HepG2 (cell line): ENCODE results near the gene ZBTB25. TPM values are rescaled to one million over a fixed set of nuclear protein-coding genes. Genes with fewer than 3 reads are reported as not detected.
A peak's percentile ranks its signal among the peaks of the same experiment; 100 is the strongest.

Experiments used
- AFF4 ChIP-seq: sonication (generic); formaldehyde crosslinking; IDR thresholded peaks from 2 replicates; pipeline ENCODE4 v1.4.0; 2020; ENCODE audit warnings: missing genetic modification reagents
- AGO1 ChIP-seq: fragments of 200-400 bp; formaldehyde crosslinking; IDR thresholded peaks from 2 replicates; pipeline ENCODE4 v1.6.1; 2017; ENCODE audit warnings: mild to moderate bottlenecking, low read depth, low read length, moderate library complexity; ENCODE audit not compliant: poor library complexity, severe bottlenecking
- EED ChIP-seq: sonication (generic); formaldehyde crosslinking; IDR thresholded peaks from 2 replicates; pipeline ENCODE4 v1.5.0; 2020; ENCODE audit warnings: mild to moderate bottlenecking, missing genetic modification reagents
- ELF4 ChIP-seq: sonication (generic); formaldehyde crosslinking; IDR thresholded peaks from 2 replicates; pipeline ENCODE4 v1.5.0; 2020; ENCODE audit warnings: missing genetic modification reagents, mild to moderate bottlenecking, moderate library complexity, borderline replicate concordance
- KMT2B ChIP-seq: IDR thresholded peaks from 2 replicates; pipeline ENCODE4 v1.6.1; 2016; ENCODE audit warnings: missing genetic modification reagents, missing compliant biosample characterization
- NONO ChIP-seq, 2 experiments: fragments of 450-650 bp in 1 of 2; sonication (generic) in 1 of 2; formaldehyde crosslinking in 1 of 2; IDR thresholded peaks in 1 of 2; conservative IDR thresholded peaks in 1 of 2; 2 replicates each; pipeline versions ENCODE4 v1.6.1 to v1.8.0; 2017 to 2022; ENCODE audit warnings: mild to moderate bottlenecking in 1 of 2, missing genetic modification reagents in 1 of 2, moderate library complexity in 1 of 2
- POLR2A ChIP-seq, 2 experiments: IDR thresholded peaks; 2 replicates each; pipeline ENCODE4 v1.6.1; 2011; ENCODE audit warnings: low read depth in 2 of 2, low read length in 2 of 2, mild to moderate bottlenecking in 1 of 2, moderate library complexity in 1 of 2; ENCODE audit not compliant: insufficient read depth in 1 of 2
- POLR2AphosphoS5 ChIP-seq: IDR thresholded peaks from 2 replicates; pipeline ENCODE4 v1.6.1; 2012; ENCODE audit warnings: low read depth, low read length
- RBM39 ChIP-seq: fragments of 200-400 bp; formaldehyde crosslinking; IDR thresholded peaks from one replicate; pipeline ENCODE4 v1.6.1; 2018; ENCODE audit warnings: antibody characterized with exemption, mild to moderate bottlenecking, low read depth, low read length; ENCODE audit not compliant: poor library complexity, severe bottlenecking
- SIN3A ChIP-seq: IDR thresholded peaks from 2 replicates; pipeline ENCODE4 v1.6.1; 2011; ENCODE audit warnings: low read depth, mild to moderate bottlenecking, control low read depth, low read length, borderline replicate concordance
- SUZ12 ChIP-seq: fragments of 150-350 bp; IDR thresholded peaks from 2 replicates; pipeline ENCODE4 v1.6.1; 2014; ENCODE audit warnings: low read depth, low read length
- YY1 ChIP-seq: IDR thresholded peaks from 2 replicates; pipeline ENCODE4 v1.6.1; 2011; ENCODE audit warnings: low read length, low read depth, moderate library complexity, mild to moderate bottlenecking; ENCODE audit not compliant: insufficient read depth, insufficient replicate concordance
- ZFP41 ChIP-seq: sonication (generic); formaldehyde crosslinking; IDR thresholded peaks from 2 replicates; pipeline ENCODE4 v1.4.0; 2020; ENCODE audit warnings: mild to moderate bottlenecking, missing genetic modification reagents, borderline replicate concordance
- ZHX1 ChIP-seq: sonication (generic); formaldehyde crosslinking; IDR thresholded peaks from 2 replicates; pipeline ENCODE4 v1.8.1; 2022; ENCODE audit warnings: low read depth, mild to moderate bottlenecking, missing genetic modification reagents
- ZNF280B ChIP-seq: sonication (generic); formaldehyde crosslinking; IDR thresholded peaks from 2 replicates; pipeline ENCODE4 v1.5.0; 2020; ENCODE audit warnings: missing genetic modification reagents, mild to moderate bottlenecking, borderline replicate concordance
- ZNF501 ChIP-seq: sonication (generic); formaldehyde crosslinking; IDR thresholded peaks from 2 replicates; pipeline ENCODE4 v1.5.1; 2020; ENCODE audit warnings: mild to moderate bottlenecking, moderate library complexity, missing genetic modification reagents
- ZNF720 ChIP-seq: sonication (generic); formaldehyde crosslinking; IDR thresholded peaks from 2 replicates; pipeline ENCODE4 v1.4.0; 2020; ENCODE audit warnings: missing genetic modification reagents
- ZNF770 ChIP-seq: sonication (generic); formaldehyde crosslinking; IDR thresholded peaks from 2 replicates; pipeline ENCODE4 v1.5.0; 2020; ENCODE audit warnings: mild to moderate bottlenecking, missing genetic modification reagents
- polyA plus RNA-seq, 8 experiments: library from polyadenylated mRNA; depleted of rRNA in 3 of 8; stranded (reverse) in 7 of 8; unstranded in 1 of 8; fragments of >200 nt; fragmentation: Illumina TruSeq in 4 of 8; extraction: Trizol in 4 of 8; gene quantifications; 2 replicates each; pipeline versions ENCODE4 v1.2.1 to v1.2.3, GENCODE V29; 2011 to 2016; ENCODE audit warnings: low read depth in 4 of 8, missing spikeins in 1 of 8, mixed read lengths in 1 of 8; ENCODE audit not compliant: insufficient read depth in 1 of 8
- total RNA-seq, 5 experiments: library from RNA; depleted of rRNA; stranded (reverse); fragments of >200 nt; fragmentation: Illumina TruSeq; extraction: Trizol; gene quantifications; 2 replicates each; pipeline ENCODE4 v1.2.3, GENCODE V29; 2016; ENCODE audit warnings: low read depth in 1 of 5

ZBTB25 gene
- total and polyA plus RNA-seq, 2 of the 13 experiments (the other 11 are each of a cell fraction or from before 2014, with no cell fraction given), result 3.5 to 7.6 TPM

GRCh38 chr14:64504310-64504896, 765 bp upstream of the ZBTB25 start, which contains the start of gene ZBTB1 (continued):
- TF ChIP-seq AFF4 (CRISPR knock-in tag) (peak; percentile 8; the same call in 1 of the 2 replicates), ELF4 (CRISPR knock-in tag) (no peak), ZHX1 (CRISPR knock-in tag) (no peak), ZNF720 (no peak), AGO1 (no peak), ZFP41 (CRISPR knock-in tag) (no peak; the same call in 1 of the 2 replicates), SUZ12 (no peak), ZNF770 (CRISPR knock-in tag) (0 out of 2 replicates have a peak, but pooled peaks have one; percentile 30), YY1 (peak; percentile 32), ZNF501 (CRISPR knock-in tag) (no peak), SIN3A (peak; percentile 58; the same call in 1 of the 2 replicates), POLR2A (IDR thresholded peaks at IDR 0.05; ENCODE audit: insufficient read depth in 1 of 2, low read depth in 2 of 2, low read length in 2 of 2) (peak; percentile 68 to 95), POLR2AphosphoS5 (peak; percentile 50), EED (CRISPR knock-in tag) (no peak; the same call in 1 of the 2 replicates), NONO (IDR thresholded peaks at IDR 0.05) (no peak), NONO (CRISPR knock-in tag; conservative IDR thresholded peaks at IDR 0.05) (peak; percentile 67; the same call in 1 of the 2 replicates), ZNF280B (CRISPR knock-in tag) (peak; percentile 77; the same call in 1 of the 2 replicates), KMT2B (CRISPR knock-in tag) (peak; percentile 44; the same call in 1 of the 2 replicates), RBM39 (peak; percentile 43)
